A673 (cell line): ENCODE results near the gene LRP1-AS. TPM values are rescaled to one million over a fixed set of nuclear protein-coding genes. Genes with fewer than 3 reads are reported as not detected.

Experiments
- BruUV-seq: library from RNA; stranded (reverse); fragments of 400-500 nt; replicated peaks from 2 replicates; lab custom pipeline; 2021; lab: Mats Ljungman, UMichigan
- CTCF ChIA-PET: fragments of 300-600 bp; sonication (Branson Sonifier 250); formaldehyde crosslinking; loops from one replicate; lab custom pipeline; 2022; ENCODE audit warnings: antibody characterized with exemption; lab: Charles Lee
- POLR2A ChIA-PET: fragments of 300-600 bp; sonication (Branson Sonifier 250); formaldehyde crosslinking; loops from one replicate; lab custom pipeline; 2022; ENCODE audit warnings: antibody characterized with exemption; ENCODE audit not compliant: low non-redundant PET; lab: Charles Lee
- DNase-seq: peaks from one replicate; pipeline ENCODE4 v3.0.0-alpha.2; 2015; ENCODE audit warnings: low spot score
- H3K27ac ChIP-seq: fragments of 200-600 bp; sonication (generic); 2 replicates; pipeline ENCODE4 v1.5.1; 2016; ENCODE audit warnings: mixed run types, low read depth, mild to moderate bottlenecking, mixed read lengths, antibody characterized with exemption, low read length; ENCODE audit not compliant: poor library complexity, severe bottlenecking
- H3K27me3 ChIP-seq: fragments of 200-600 bp; sonication (generic); replicated peaks from 2 replicates; pipeline ENCODE4 v1.6.1; 2017; ENCODE audit warnings: mixed run types, low read depth, mild to moderate bottlenecking, mixed read lengths, antibody characterized with exemption, low read length; ENCODE audit not compliant: insufficient read depth, poor library complexity
- H3K36me3 ChIP-seq: fragments of 200-600 bp; sonication (generic); 2 replicates; pipeline ENCODE4 v1.6.1; 2016; ENCODE audit warnings: mixed run types, mild to moderate bottlenecking, mixed read lengths, antibody characterized with exemption, low read length; ENCODE audit not compliant: insufficient read depth, poor library complexity, severe bottlenecking
- H3K4me1 ChIP-seq: fragments of 200-600 bp; sonication (generic); 2 replicates; pipeline ENCODE4 v1.6.1; 2017; ENCODE audit warnings: mixed run types, mild to moderate bottlenecking, mixed read lengths, antibody characterized with exemption, low read length; ENCODE audit not compliant: insufficient read depth, poor library complexity, severe bottlenecking
- H3K4me3 ChIP-seq: fragments of 200-600 bp; sonication (generic); 2 replicates; pipeline ENCODE4 v1.5.1; 2016; ENCODE audit warnings: low read depth, mixed run types, mild to moderate bottlenecking, mixed read lengths, low read length; ENCODE audit not compliant: poor library complexity, severe bottlenecking
- H3K9me3 ChIP-seq: fragments of 200-600 bp; sonication (generic); 2 replicates; pipeline ENCODE4 v1.6.1; 2016; ENCODE audit warnings: mixed run types, low read depth, mild to moderate bottlenecking, mixed read lengths, antibody characterized with exemption, low read length; ENCODE audit not compliant: poor library complexity, severe bottlenecking
- CTCF ChIP-seq: fragments of 300-800, 200-600 bp; sonication (generic); conservative IDR thresholded peaks from 2 replicates; pipeline ENCODE4 v1.5.1; 2017; ENCODE audit warnings: low read depth, mild to moderate bottlenecking, antibody characterized with exemption, low read length, moderate library complexity, mixed read lengths
- EZH2 ChIP-seq: fragments of 200-600 bp; sonication (generic); IDR thresholded peaks from 2 replicates; pipeline ENCODE4 v1.6.1; 2017; ENCODE audit warnings: borderline replicate concordance, low read depth, mild to moderate bottlenecking, mixed read lengths, antibody characterized with exemption, low read length; ENCODE audit not compliant: poor library complexity, severe bottlenecking
- intact Hi-C: fragments of 100-400 bp; cut with micrococcal nuclease; formaldehyde crosslinking; loops from one replicate; pipeline ENCODE4 v1.10.0; 2022; ENCODE audit not compliant: unreplicated experiment
- total RNA-seq: library from RNA; stranded (reverse); gene quantifications from 2 replicates; pipeline ENCODE4 v1.2.3, GENCODE V29; 2021

Gene LRP1-AS
- total RNA-seq, 1 experiment from 2014 or later, result not detected

- no peak for DNase-seq
- intact Hi-C loops, result no loop called here
- H3K27me3 ChIP-seq, result no peaks in the 10 kb centered on the region
- H3K9me3 ChIP-seq, result no peaks in the 10 kb centered on the region
- ChIA-PET CTCF (no interaction called here), POLR2A (no interaction called here)
- peaks cover 21% of the 10 kb centered on the region for H3K4me1 ChIP-seq
- no peak for TF ChIP-seq CTCF
- TF ChIP-seq EZH2, result no peak
- H3K36me3 ChIP-seq, result no peaks in the 10 kb centered on the region
- no TSS peak for BruUV-seq
- no peak overlapping the region for H3K27ac ChIP-seq
- no peak overlapping the region for H3K4me3 ChIP-seq
These were observed 13.5 kb downstream of the LRP1-AS start for GRCh38 chr12:57133916-57134315.

- Histone ChIP-seq H3K36me3 (no peaks in the 10 kb centered on the region), H3K9me3 (no peaks in the 10 kb centered on the region), H3K27ac (no peak overlapping the region), H3K27me3 (no peaks in the 10 kb centered on the region), H3K4me1 (peaks cover 21% of the 10 kb centered on the region), H3K4me3 (no peak overlapping the region)
- no peak for TF ChIP-seq EZH2
- TF ChIP-seq CTCF, result no peak
- intact Hi-C loops, result no loop called here
- CTCF ChIA-PET, result interaction anchor here (0.6 to 0.7 kb wide), 2 partner anchors 9 to 121 kb away, joined by 3 to 11 read pairs; no protein-coding TSS in a partner anchor
- no peak for DNase-seq
- POLR2A ChIA-PET, result no interaction called here
- no TSS peak for BruUV-seq
These were observed 14.3 kb downstream of the LRP1-AS start for GRCh38 chr12:57133013-57133569.

GRCh38 chr12:57131896-57132744, 15.3 kb downstream of the LRP1-AS start:
- BruUV-seq, result no TSS peak
- Histone ChIP-seq H3K4me3 (no peak overlapping the region), H3K36me3 (no peaks in the 10 kb centered on the region), H3K9me3 (no peaks in the 10 kb centered on the region), H3K4me1 (peaks cover 23% of the 10 kb centered on the region), H3K27me3 (no peaks in the 10 kb centered on the region), H3K27ac (no peak overlapping the region)
- POLR2A ChIA-PET, result no interaction called here
- no peak for TF ChIP-seq CTCF
- TF ChIP-seq EZH2, result no peak
- DNase-seq, result no peak
- CTCF ChIA-PET, result interaction anchor here (0.7 kb wide), 2 partner anchors 8 to 29 kb away, joined by 3 to 11 read pairs; no protein-coding TSS in a partner anchor
- intact Hi-C loops, result no loop called here
